ENCODE measurements around the gene NDFIP1.

- TF ChIP-seq CTCF (IDR thresholded peaks at IDR 0.05) (no peak), POLR2A (IDR thresholded peaks at IDR 0.05) (no peak)
Observed at GRCh38 chr5:142181547-142182163, 73.1 kb downstream of the NDFIP1 start.

All from Peyer's patch (tissue), 4 donors.